GM19372 (cell line): ENCODE data around the gene CALM1.

ENCODE experiments used
- ATAC-seq: cut with Tn5 transposase; IDR thresholded peaks from one replicate; pipeline ENCODE4 v1.9.1; 2021; ENCODE audit warnings: mild to moderate bottlenecking, low read depth, moderate library complexity; ENCODE audit not compliant: unreplicated experiment

Gene CALM1

DNA sequence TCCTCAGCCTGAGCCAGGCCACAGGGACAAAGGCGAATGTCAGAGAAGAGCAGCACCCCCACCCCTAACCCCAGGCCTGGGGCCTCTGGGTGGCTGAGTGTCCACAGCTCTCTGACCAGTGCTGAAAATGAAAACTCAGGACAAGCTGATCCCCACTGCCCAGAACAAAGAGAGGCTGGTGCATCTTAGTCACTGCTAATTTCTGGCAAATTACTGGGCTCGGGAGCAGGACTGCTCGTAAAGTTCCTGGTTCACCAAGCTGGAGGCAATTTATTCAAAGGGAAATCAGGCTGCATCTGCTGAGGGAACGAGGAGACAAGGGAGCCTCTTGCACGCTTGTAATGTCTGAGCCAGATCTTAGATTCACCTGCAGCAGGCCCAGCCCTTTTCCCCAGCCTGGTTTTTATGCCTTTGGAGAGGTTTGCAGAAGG, 43.2 kb downstream of the CALM1 start:
- ATAC-seq, result no peak

DNA sequence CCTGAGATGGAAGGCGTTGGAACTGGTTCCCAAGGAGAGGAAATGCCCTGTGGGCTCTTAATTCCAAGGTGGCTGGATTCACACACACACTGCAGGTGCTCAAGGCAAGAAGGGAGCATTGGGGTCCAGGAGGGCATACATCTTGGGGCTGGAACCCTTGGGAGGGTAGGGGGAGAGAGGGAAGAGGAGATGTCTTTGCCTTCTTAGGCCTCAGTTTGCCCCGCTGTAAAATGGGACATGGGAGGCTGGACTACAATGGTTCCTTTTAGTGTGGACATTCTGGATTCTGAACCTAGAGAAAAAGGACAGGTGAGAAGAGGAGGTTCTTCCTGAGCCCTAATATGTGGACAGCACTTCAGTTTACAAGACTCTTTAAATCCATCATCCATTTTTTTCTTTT, 43.8 kb downstream of the CALM1 start:
- ATAC-seq, result no peak

DNA sequence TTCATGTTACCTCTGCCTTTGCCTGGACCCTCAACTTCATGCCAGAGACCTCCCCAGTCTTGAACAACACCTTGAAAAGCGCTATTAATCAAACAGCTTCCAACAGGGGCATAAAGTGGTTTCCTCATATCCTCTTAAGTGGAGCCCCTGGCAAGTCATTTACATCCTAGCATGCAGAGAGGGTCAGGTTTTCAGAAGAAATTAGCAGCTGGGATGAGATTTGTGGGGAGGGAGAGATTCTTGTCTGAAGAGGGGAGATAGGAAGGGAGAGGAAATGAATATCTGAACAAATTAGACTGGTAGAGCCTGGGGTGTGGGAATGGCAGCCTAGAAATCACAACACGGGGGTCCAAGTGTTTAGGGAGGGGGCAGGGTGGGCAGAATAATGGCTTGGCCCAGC, 45.6 kb downstream of the CALM1 start:
- ATAC-seq, result no peak

DNA sequence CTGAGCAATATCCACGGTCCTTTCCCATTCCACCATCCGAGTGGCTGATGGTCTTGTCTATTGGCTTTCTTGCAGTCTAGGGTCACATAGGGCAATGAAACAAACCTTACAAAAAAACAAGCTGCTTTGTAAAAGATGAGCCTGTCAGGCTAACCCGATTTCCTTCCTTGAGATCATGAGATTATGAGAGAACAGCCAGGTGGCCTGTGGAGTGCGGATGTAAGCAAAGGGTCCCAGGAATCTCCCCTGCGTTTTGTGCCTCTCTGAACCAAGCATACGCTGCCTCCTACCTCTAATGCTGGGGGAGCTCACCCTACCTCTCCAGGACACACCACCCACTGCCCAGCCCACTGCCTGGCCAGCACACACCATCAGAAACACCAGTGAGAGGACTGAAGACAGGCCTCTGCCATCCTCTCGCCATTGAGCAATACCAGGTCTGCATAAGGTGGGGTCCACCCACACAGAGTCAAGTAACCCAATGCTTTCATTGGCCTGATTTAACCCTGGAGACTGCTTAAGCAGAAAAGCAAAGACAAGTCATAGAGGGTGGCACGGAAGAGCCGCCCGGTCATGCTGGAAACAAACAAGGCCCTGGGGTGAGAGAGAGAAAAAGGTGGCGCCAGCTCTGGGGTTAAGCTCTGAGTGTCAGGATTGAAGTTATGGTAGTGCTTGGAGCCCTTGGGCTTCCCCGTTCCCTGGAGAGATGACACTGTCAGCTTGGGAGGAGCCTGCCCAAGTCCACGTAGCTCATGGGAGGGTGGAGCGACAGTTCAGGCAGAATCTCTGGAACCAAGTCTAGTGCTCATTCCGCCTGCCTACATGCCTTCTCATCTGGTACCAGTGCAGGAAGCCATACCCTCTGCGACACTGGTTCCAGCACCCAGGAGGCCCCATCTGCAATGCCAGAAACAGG, 46.6 kb downstream of the CALM1 start:
- ATAC-seq, result no peak

DNA sequence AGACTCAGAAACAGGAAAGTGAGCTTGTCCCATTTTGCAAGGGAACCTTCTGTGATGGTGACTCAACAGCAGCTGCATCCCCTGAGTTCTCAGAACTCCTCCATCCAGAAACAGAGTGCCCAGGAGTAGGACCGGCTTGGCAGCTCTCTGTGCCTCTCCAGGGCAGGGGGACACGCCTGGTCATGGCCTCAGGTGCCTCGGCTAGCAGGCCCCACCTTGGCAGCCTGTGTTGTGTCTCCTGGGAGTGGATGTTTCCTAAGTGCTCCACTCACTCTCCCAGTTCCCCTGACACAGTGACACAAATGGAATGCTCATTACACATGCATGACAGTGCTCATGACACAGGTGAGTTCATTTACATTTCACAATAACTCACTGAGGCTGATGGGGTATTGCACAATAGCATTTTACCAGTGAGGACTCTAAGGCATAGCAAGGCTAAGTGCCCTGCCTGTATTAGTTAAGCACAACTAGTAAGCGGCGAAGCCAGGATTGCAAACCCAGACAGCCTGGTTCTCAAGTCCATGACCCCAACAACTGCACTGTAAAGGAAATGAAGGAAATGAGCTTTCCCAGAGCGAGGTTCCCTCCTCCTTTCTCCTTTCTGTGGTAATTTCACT, 47.4 kb downstream of the CALM1 start:
- ATAC-seq, result no peak

DNA sequence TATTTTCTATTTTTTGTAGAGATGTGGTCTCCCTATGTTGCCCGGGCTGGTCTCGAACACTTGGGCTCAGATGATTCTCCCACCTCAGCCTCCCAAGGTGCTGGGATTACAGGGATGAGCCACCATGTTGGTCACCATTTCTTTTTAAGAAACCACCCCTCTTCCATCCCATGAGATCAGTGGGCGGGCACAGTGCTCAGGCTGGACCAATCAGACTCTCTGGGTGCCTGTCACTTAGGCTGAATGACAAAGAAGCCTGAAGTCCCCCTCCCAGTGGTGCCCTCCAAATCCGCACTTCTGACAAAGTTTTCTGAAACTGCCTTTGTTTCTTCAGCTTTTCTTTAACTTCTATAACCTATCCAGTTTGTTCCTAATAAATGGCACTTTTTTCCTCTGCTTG, 48.2 kb downstream of the CALM1 start:
- ATAC-seq, result no peak

DNA sequence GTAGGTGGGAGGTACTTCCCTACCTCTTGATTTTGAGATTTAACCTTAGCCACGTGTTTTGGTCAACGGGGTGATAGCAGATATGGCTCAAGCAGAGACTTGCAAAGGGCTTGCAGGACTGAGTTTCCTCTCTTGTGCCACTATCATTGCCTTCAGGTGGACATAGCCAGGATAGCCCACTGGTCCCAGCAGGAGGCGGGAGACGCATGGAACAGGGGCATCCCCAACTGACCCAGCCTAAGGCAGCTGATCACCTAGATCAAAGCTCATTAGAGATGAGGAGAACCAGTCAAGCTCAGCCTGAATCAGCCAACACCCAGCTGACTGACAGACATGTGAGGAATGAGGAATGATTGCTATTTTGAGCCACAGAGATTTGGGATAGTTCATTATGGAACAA, 49.6 kb downstream of the CALM1 start:
- no peak for ATAC-seq

DNA sequence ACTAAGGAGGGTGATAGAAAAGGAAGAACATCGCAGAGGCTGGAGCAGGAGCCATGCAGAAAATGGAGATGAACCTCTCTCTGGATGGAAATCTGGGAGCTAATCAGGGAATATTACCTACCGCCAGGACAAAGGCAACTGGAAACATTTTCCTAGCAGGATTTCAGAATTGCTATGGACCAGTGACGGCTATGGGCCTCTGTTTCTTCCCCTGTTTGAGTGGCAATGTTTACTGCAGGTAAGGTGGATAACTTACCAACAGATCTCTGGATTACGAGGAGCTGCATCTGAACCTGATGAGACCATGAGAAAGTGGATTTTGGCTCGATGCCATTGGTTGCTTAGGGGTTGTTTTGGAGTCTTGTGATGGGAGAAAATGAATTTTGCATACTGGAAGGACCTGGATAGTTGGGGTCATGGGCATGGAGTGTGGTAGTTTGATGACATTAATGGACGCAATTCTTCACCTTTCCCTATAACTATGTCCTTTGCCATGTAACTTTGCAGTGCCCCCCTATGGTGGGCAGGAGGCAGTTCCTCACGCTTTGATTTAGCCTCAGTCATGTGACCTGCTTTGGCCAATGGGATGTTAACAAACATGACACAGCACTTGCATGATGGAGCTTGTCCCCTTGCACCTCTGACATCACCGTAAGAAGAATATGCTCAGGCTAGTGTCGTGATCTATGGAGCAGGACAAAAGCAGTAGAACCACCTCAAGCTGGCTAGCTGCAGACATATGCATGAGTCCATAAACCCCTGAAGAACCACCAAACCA, 51.1 kb downstream of the CALM1 start:
- ATAC-seq, result no peak

DNA sequence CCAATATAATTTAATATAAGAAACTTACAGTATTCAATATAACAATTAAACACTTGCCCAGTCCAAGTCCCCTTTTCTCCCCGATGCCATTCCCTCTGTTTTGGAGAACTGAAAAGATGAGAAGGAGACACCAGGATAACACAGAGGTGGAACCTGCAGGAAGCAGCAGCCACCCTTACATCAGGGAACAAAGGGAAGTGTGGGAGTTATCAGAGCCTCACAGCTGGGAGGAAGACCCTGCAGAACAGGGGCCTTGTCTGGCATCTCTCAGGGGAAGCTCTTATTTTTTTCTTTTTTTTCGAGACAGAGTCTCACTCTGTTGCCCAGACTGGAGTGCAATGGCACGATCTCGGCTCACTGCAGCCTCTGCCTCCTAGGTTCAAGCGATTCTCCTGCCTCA, 52.6 kb downstream of the CALM1 start:
- no peak for ATAC-seq

DNA sequence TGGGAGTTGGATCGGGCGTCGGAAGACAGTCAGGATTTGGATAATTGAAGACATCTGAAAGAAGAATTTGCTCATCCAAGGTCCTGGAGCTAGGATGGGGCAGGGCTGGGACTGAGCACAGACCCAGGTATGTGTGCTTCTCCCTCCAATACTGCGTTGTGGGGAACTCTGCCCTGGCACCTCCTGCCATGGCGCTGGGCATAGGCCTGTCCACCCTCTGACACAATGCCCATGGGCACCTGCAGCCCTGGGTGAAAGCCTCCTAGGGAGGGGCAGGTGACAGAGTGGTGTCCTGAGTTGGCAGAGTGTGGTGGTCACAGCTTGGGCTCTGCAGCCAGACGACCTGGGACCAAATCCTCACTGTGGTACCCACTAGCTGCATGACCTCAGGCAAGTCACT, 53.3 kb downstream of the CALM1 start:
- ATAC-seq, result no peak

DNA sequence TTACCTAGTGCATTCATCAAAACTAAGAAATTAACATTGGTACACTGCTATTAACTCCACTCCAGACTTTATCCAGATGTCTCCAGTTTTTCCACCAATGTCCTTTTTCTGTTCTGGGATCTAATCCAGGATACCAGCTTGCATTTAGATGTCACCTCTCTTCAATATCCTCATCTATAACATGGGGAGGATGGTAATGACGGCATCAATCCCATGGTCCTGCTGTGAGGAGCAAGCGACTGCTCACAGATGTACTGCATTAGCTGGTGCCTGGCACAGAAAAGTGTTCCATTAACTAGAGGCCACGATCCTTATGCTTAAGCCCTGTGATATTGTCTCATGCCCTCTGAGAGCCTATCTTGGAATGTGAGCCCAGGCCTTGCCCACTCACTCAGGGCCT, 53.8 kb downstream of the CALM1 start:
- ATAC-seq, result no peak

DNA sequence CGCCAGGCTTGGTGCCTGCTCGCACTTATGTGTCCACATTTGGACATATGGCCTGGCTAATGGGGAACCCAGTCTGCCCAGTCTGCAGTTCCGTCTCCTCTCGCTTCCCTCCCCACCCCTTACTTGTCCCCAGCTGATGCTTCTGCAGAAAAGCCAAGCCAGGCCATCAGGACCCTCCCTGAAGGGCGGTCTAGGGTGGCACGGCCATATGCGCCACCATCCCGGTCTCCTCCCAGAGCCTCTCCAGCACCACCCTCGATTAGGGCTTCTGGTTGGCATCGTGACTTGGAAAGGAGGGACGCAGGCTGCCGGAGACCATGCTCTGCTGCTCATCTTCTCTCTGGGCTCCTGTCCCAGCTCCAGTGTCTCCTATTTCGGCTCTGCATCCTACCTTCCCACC, 54.6 kb downstream of the CALM1 start:
- ATAC-seq, result no peak

DNA sequence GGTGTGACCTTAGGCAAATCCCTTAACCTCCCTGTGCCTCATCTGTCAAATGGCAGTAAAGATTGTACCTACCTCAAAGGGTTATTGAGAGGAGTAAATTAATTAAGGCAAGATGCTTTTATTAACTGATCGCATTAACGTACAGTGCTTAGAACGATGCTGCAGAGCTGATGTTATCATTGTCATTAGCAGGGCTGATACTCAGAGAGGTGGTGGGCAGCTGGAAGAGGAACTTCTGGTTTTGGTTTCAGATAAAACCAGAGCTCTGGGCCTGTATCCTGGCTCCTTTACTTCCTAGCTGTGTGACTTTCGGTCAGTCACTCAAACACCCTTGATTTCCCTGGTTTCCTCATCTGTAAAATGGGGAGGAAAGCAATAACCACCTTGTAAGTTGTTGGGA, 55.1 kb downstream of the CALM1 start:
- no peak for ATAC-seq

DNA sequence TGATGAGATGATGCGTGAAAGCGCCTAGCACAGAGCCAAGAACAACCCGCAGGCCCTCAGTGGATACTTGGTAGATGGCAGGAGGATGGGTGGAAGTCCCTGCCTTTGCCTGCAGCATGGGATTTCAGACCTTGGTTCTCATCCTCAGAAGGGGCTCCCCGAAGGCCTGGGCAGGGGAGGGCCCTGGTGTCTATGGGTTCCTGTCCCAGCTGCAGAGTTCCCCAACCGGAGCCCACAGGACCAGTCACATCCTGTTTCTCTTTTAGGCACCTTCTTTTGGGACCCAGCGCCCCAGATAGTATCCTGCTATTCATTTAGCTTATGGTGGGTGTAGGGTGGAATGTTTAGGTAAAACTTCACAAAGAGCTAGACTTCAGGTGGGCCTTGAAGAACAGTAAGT, 55.5 kb downstream of the CALM1 start:
- ATAC-seq, result no peak

DNA sequence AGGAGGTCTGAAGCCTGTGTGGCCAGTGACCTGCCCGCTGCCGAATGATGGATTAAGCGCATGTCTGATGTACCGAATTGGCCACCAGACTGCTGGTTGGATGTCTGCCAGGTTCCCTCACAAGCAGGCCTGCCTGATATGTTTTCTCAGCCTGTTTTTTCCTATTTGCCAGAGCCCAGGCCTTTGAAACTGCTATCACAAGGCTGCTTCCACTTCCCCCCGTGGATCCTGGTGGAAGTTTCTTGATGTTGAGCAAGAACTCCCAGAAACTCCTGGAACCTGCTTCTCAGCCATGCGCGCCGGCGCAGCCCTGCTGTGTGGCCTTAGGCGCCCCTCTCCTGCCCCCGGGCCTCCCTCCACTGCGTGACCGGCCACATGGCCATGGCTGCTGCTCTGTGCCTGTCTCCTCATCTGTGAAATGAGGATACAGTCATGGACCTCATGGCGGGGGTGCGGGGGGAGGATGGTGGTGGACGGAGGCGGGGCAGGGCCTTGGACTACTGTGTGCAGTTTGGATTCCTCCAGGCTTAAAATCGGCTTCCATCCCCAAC, 56.6 kb downstream of the CALM1 start:
- no peak for ATAC-seq

DNA sequence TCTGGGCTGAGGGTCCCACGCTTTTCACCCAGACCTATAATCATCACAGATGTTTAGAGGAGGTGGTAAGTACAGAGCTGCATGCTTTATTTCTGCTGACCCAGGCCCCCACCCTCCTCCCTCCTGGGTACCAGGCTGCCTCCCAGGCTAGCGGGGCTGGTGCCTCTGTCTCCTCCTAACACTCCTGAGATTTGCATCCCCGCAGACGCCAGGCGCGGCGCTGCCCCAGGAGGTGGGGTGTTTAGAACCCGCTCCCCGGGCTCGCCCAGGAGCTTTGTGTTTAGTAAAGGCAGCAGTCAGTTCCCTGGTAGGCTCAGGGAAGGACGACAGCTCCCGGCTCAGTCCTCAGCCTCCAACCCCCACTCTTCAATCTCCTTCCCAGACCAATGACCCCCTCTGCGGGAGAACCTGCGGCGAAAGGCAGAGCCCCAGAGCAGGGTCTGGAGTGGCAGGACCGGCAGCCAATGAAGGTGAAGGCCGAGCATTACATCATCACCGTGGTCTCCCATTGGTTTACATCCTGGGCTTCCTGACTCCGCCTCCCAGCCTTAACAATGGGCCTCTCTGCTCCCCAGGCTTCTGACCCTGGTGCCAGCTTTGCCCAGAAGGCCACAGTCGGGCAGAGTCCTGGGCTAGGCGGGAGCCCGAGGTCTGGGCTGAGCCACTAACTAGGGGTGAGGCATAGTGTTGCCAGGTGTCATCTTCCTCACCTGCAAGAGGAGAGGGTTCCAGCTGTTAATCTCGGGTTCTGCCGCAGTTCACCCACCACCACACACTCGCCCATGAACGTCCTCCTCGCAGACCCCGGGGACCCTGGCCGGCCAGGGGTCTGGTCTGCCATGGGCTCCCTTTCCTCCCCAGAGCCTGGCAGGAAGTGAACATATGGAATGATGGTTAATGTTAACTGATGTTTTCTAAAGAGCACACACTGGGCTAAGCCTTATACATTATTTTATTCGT, 57.5 kb downstream of the CALM1 start:
- no peak for ATAC-seq

DNA sequence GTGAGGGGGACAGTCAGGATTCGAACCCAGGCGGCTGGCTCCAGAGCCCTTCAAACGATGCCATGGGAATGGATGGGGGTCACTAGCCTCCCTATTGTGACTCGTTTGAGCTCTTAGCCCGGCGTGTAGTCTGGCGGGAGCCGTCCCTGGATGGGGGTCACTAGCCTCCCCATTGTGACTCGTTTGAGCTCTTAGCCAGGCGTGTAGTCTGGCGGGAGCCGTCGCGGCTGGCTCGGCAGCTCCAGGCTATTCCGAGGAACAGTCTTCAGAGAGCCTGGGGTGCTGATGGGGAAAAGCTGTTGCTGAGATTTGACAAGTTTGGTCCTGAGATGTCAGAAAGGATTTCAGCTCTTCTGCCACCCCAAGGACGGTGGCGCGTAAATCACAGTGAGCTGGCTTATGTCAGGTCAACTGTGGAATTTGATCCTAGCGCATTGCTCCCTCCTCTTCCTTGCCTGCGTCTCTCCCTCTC, 58.3 kb downstream of the CALM1 start:
- ATAC-seq, result no peak

DNA sequence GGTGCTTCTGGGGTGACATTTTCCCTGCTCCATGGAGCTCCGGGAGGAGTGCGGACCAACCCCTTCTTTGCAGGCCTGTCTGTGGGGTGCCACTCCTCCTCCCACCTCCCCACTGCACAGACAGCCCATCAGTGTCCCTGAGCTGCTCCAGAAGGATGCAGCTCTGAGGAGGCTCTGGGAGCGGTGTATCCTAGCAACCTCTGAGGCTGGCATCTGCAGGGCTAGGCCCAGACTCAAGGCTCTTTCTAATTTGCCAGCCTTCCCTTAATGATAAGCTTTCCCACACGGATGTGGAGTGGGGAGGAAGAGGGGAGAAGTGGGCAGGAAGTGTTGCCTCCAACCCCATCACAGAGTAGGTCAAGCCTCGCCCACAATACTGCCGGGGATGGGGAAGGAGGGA, 59.7 kb downstream of the CALM1 start:
- ATAC-seq, result no peak

DNA sequence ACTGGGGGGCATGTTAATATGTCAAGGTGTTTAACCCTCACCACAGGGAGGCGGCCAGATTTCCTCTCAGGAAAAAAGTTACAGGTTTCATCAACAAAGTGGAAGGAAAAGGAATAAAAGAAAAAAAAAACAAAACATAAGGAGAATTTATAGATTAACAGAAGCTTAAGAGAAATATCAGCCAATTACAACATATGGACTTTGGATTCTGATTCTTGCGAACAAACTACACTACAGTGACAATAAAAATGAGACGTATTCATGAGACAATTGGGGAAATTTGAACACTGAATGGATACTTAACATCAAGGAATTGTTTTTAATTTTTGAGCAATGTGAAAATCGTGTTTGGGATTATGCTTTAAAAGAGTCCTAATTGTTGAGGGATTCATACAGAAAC, 60.4 kb downstream of the CALM1 start:
- no peak for ATAC-seq
